NT2/D1 (cell line): ENCODE data around the gene ADAM17.

Source experiments
- SUZ12 ChIP-seq: IDR thresholded peaks from 2 replicates; pipeline ENCODE4 v1.6.1; 2011; ENCODE audit not compliant: insufficient read length, insufficient read depth; ENCODE audit errors: extremely low read depth
- YY1 ChIP-seq: IDR thresholded peaks from 2 replicates; pipeline ENCODE4 v1.6.1; 2011; ENCODE audit not compliant: insufficient read length, insufficient read depth
- ZNF274 ChIP-seq: IDR thresholded peaks from 2 replicates; pipeline ENCODE4 v1.6.1; 2011; ENCODE audit warnings: mild to moderate bottlenecking, low read depth, low read length

DNA sequence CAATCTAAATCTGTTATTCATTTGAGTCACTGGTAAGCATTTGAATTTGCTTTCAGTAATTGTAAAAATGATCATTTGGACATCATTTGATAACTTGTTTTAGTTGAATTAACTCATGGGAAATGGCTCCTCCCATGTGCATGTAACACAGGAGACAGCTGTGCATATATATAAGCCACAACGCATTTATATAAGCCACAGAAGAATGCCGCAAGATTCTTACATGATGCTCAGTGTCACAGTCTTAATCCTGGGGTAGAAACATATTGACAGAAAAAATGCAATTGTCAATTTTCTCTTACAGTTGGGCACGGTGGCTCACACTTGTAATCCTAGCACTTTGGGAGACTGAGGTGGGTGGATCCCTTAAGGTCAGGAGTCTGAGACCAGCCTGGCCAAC is 94.6 kb downstream of the ADAM17 start:
- no peak for TF ChIP-seq SUZ12
- no peak for TF ChIP-seq ZNF274
- no peak for TF ChIP-seq YY1
